ENCODE results near the gene RAI14.

DNA sequence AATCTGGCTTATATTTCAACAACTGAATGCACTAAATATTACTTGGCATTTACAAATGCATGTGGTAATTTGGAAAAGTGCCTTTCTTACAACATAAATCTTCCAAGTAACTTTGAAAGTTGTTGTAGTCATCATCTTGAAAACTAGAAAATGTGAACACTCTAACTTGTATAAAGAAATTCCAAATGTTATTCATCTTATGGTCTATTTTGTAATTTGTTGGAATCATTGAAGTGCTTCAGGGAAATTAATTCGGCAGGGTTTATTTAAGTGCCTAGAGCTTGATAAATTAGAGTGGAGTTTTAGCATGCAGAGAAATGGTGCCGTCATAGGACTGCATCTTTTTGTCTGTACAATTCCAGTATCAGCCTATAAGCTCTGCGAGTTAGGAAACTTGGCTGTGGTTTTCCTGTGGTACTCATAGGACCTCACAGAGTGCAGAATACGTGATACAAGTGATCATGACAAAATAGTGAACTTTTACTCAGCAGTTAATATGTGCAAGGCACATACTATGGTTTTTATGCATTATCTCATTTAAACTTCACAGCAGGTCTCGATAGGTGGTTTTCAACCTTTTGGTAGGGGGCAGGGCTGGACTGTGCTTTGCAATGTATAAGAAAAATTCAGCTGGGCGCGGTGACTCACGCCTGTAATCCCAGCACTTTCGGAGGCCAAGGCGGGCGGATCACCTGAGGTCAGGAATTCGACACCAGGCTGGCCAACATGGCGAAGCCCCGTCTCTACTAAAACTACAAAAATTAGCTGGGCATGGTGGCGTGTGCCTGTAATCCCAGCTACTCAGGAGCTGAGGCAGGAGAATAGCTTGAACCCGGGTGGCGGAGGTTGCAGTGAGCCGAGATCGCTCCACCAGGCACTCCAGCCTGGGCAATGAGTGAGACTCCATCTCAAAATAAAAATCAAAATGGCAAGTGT lies 79.6 kb downstream of the RAI14 start:
- no peak for TF ChIP-seq POLR2AphosphoS5 (IDR thresholded peaks at IDR 0.05)
- TF ChIP-seq, protein P1, sequence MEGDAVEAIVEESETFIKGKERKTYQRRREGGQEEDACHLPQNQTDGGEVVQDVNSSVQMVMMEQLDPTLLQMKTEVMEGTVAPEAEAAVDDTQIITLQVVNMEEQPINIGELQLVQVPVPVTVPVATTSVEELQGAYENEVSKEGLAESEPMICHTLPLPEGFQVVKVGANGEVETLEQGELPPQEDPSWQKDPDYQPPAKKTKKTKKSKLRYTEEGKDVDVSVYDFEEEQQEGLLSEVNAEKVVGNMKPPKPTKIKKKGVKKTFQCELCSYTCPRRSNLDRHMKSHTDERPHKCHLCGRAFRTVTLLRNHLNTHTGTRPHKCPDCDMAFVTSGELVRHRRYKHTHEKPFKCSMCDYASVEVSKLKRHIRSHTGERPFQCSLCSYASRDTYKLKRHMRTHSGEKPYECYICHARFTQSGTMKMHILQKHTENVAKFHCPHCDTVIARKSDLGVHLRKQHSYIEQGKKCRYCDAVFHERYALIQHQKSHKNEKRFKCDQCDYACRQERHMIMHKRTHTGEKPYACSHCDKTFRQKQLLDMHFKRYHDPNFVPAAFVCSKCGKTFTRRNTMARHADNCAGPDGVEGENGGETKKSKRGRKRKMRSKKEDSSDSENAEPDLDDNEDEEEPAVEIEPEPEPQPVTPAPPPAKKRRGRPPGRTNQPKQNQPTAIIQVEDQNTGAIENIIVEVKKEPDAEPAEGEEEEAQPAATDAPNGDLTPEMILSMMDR (IDR thresholded peaks at IDR 0.05) = no peak
